CD4-positive, alpha-beta T cell treated with Interleukin-21 for 1 hour (primary cell): ENCODE results near the gene CCR5.
"Not testable (repeated sequence)": the region's sequence is repeated elsewhere in the genome, so short reads cannot be mapped to it uniquely, and the experiment has no call there.

Source experiments
- DNase-seq: peaks from one replicate; pipeline ENCODE4 v3.0.0-alpha.2; 2020

The CCR5 gene

DNA sequence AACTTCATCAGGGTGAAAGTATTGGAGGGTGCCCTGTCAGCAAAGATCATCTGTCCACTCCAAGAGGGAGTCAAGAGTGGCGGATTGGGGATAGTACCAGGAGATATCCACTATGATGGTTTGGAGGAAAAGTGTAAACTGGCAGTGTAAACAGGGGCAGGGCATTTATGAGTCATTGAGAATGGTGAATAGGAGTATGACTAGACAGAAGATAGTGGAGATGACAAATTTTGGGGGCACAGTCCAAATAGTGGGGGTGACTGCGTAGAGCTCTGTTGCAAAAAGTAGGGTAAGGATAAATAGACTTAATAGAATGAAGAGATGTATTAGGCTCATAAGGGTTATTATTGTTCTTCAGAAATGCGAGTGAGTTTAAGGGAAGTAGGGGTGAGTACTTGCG, 18.1 kb downstream of the CCR5 start:
- DNase-seq: not testable (repeated sequence)

DNA sequence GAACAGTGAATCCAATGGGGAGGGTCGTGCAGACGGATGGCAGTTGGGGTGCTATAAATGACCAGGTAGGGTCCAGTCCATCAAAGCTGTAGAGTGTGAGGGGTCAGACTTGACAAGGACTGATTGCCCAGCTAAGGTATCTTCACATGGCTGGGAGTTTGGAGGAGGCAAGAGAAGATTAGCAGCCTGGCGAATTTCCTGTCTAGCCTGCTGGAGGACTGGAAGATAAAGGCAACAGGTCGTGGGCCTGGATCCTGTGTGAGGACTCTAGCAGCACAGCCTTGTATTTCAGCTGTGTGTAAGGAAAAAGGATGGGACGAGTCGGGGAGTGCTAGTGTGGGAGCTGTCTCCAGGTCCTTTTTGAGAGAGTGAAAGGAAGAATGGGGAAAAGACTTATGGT, 18.6 kb downstream of the CCR5 start:
- DNase-seq: no peak

DNA sequence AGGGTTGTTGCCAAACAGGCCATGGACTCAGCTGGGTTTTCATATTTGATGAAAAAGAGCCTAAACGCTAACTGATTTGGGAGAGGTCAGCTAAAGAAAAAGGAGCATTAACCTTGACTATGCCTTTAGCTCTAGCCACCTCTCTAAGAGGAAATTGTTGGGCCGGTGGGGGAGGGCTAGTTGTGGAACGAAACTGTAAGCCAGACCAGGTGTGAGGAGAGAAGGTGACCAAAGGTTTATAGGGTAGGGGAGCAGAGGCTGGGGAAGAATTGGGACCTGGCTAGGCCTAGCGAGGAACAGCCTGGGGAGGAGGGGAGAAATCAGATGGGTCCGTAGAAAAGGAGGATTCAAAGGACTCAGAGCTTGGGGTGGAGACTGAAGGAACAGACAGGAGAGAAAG, 20.8 kb downstream of the CCR5 start:
- DNase-seq: not testable (repeated sequence)

DNA sequence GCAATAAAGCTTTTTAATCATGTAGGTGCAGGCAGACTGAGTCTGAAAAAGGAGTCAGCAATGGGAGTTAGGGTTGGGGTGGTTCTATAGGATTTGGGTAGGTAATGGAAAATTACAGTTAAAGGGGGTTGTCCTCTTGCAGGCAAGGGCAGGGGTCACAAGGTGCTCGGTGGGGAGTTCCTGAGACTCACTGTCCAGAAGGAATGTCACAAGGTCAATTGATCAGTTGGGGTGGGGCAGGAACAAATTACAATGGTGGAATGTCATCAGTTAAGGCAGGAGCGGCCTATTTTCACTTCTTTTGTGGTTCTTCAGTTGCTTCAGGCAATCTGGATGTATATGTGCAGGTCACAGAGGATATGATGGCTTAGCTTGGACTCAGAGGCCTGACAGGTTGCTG, 22.3 kb downstream of the CCR5 start:
- DNase-seq: no peak

DNA sequence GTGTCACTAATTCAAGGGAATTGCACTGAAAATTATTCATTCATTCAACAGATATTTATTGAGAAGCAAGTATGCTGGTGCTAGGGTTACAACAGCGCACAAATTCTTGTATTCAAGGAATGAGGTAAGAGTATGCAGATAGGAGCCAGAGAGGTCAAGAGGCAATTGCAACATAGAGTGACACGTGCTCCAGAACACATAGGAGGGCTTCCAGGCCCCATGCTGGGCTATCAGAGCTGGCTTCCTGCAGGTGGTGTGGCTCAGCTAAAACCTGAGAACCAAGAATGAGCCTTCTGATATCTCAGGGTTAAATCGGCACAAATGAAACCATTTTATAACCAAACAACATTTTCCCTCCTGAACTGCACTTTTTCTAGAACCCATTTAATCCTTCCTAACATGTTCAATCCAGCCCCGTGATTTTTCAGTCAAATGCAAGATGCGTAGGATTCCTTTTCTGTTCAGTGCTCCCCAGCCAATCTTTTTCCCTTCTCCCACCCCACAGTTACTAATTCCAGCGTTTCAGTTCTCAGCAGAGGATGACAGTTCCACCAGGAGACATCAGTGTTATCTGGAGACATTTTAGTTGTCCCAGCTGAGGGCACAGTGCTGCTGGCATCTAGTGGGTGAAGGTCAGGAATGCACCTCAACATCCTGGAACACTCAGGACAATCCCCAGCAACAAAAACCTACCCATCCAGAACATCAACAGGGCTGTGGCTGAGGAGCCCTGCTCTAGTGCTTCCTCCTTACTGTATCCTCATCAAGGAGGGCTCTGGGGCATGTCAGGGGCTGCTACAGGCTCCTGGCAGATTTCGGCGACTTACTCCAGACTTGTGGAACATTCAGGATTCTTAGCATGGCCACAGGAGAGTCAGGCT, 23.0 kb downstream of the CCR5 start:
- no peak for DNase-seq

DNA sequence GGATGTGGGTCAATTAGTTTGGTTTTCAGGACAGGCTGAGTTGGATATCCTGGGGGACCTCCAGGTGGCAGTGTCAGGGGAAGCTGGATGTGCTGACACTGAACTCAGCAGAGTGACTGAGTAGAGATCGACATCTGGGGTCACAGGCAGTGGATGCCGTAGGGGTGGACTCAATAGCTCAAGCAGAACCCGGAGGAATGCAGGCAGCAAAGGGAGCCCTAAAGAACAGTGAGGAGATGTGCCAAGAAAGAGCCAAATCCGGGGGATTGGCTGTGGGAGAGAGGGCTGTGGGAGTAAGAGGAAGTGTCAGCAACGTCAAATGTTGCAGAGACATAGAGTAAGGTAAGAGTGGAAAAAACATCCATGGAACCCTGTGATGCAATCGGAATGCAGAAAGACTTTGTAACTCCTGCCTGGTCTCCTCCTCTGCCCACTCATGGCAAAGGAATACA, 24.5 kb downstream of the CCR5 start:
- DNase-seq: no peak

DNA sequence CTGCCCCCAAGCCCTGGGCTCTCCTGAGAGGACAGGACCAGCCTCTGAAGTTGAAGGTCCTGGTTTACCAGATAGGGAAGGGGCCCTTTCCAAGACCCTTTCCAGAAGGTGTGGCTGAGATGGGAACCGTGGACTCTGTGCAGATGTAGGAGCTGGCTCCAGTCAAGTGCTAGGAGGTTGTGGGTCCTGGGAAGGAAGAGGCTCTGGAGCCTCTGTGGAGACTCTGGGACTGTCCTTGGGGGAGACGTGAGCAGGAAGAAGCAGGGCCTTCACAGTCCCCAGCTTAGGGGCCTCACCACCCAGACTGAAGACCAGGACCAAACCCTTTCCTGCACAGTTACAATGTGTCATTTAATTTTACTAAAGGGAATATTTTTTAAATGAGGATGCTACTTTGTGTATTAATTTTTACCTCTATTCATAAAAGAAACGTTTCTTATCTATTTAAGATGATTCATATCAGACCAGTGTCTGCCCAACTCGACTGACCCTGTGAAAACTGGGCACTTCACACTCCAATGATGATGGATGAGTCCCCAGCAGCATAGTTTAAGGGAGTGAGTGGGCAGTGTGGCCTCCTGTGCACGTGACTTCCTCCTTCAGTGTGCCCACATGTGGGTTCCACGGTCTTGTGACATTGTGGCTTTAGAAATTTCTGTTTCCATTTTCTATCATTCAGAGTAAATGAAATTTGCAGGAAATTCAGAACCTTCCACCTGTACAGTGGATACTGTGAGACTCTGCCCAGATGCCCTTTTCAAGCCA, 25.2 kb downstream of the CCR5 start:
- no peak for DNase-seq

DNA sequence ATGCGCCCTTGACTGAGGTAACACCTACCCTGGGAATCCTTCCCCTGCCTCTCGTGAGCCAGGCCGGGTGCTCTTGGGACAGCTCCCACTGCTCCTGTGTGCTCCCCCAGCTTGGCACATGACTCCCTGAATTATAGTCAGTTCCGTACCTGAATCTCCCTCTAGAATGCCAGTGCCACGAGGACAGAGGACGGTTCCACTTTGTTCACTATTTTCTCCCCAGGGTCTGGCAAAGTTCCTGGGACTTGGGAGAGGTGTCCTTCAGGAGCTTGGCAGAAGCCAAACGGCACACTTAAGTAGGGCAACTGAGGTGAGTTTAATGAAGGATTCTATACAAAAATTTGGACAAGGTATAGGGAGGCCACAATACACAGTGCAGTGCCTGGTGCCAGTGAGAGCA, 26.4 kb downstream of the CCR5 start:
- no peak for DNase-seq

DNA sequence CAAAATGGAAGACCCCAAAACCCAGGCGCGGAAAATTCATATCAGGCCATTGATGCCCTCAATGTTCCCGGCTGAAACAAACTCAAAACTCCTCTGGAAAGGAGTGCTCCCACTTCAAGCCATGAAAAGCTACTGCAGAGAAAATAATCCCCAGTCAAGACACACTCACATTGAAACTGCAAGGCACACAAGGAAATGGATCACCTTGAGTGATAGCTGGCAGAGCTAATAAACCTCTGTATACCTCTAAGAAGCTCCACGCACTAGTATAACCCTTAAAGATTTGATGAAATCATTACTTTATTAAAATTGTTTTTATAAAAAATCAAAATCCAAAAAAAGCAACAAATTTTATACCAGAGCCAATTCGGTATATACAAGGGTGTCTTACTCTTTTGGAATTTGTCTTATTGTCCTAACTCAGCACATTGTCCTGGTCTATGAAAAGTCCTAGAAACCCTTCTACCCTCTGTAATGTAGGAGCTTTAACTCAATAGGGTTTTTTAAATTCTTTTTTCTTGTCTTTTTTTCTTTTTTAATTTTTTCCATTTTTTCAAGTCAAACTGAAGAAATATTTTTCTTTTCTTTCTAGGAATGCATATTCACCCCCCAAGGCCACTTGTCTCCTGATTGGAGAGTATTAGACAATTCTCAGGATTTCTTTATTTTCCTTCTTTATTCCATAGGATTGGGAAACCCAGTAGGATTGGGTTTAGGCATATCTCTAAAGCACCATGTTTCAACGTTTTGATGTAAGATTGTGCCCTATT, 27.6 kb downstream of the CCR5 start:
- no peak for DNase-seq

DNA sequence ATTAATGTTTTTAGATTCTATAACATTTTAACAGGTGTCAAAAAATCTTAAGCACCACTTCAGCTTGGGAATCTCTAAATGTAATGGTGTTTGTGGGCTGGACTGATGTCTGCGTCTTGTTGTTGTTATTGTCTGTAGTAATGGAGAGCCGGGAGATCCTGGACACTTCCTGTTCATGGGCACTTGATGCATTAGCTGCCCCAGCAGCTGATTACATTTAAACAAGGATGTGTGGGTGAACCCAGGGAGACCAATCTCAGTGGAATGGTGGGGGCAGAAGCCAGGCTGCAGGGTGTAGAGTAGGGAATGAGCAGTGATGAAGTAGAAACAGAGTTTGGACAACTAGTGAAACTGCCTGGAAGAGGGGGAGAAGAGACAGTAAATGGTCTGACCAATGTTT, 28.4 kb downstream of the CCR5 start:
- no peak for DNase-seq

DNA sequence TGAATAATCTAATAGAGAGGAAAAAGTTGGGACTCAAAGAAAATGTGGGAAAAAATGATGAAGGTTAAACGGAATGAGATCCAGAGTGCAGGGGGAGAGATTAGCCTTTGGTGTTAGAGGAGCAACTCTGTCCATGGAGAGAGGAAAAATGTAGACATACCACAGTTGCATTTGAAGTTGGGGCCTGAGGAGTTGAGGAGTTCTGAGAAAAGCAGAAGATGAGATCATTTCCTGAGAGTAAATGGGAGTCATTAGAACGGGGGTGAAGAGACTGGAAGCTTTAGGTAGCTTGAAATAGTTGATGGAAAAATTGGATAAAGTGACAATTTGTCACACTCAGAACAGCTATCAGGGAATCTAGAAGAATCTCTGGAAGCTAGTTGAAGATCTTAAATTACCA, 28.8 kb downstream of the CCR5 start:
- no peak for DNase-seq

DNA sequence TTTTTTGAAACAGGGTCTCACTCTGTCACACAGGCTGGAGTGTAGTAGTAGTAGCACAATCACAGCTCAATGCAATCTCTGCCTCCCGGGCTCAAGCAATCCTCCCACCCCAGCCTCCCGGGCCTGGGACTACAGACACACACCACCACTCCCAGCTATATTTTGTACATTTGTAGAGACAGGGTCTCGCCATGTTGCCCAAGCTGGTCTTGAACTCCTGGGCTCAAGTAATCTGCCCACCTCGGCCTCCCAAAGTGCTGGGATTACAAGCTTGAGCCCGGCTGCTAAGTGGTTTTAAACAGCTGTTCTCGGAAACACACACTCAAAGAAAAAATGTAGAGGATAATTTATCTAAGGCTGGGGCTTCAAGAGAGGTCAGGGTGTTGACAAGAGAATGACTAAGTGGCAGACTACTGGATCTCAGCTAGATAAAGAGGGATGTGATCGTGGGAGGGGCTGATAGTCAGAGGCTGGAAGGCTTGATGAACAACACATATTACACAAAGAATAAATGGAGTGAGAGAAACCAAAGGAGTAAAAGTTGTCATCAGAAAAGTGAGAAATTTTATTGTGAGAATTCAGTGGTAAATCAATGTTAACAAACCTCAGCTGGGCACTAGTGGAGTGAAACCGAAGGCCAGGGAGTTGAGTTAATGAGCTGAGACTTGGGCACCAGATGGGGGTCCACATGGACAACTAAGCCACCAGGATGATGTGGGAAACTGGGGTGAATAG, 29.4 kb downstream of the CCR5 start:
- DNase-seq: no peak

DNA sequence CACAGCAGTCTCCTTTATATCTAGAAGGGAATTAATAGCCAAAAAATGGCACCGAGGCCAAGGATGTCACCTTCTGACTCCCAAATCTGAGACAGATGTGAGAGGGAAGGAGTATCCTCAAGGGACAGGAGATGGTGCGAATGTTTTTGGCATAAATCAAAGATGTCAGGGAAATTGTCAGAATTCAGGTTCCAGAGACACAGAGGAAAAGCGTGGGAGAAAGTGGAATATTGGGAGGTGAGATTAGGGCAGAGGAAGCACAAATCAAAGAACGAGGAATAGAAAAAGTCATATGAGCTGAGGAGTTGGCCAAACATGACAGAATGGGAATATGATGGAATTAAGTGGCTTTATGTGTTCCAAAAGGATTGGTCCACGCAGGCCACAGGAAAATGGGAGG, 30.1 kb downstream of the CCR5 start:
- no peak for DNase-seq

DNA sequence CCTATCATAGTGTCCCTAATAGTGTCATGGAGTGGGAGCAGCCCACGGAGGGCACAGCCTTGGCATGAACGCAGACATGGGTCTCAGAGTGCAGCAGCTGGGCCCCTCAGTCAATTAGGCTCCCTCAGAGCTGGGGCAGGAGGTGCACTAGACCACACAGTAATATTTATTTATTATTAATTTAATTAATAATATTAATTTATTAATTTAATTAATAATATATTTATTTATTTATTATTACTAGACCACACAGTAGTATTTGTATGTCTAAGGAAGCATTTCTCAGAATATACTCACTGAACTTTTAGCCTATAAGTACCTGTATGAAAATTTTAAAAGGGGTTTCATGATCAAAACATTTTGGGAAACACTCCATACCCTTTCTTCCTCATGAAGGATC, 30.8 kb downstream of the CCR5 start:
- no peak for DNase-seq

DNA sequence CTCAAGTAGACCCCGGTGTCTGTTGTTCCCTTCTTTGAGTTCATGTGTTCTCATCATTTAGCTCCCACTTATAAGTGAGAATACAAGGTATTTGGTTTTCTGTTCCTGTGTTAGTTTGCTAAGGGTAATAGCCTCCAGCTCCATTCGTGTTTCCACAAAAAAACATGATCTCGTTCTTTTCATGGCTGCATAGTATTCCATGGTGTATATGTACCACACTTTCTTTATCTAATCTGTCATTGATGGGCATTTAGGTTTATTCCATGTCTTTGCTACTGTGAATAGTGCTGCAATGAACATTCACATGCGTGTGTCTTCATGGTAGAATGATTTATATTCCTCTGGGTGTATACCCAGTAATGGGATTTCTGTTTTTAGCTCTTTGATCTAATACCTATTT, 32.2 kb downstream of the CCR5 start:
- not testable (repeated sequence) for DNase-seq

DNA sequence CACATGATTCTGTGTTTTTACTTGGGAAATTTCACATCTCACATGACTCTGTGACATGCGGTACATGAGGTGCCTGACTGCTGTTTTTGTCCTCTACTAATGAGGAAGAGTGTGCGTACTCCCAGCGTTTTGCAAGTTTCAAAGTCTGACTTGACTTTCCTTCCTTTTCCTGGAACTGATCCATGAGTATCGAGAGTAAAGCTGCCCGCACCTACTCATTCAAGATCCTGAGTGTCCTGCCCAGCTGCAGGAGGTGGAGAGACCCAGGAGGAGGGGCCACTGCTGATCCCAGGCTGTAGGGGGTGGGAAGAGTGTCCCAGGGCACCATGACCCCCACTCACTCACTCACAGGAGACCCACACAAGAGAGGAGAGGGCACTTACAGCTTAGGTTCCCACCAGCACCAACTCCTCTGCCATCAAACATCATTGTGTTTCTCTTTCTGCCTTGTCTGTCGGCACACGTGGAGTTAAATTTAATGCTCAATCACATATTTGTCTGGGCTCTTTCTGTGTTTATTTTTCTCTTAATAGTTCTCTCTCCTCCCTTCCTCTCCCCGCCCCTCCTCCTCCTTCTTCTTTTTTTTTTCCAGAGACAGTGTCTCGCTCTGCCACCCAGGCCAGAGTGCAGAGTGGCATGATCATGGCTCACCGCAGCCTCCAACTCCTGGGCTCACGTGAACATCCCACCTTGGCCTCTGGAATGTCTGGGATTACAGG, 34.7 kb downstream of the CCR5 start:
- no peak for DNase-seq

DNA sequence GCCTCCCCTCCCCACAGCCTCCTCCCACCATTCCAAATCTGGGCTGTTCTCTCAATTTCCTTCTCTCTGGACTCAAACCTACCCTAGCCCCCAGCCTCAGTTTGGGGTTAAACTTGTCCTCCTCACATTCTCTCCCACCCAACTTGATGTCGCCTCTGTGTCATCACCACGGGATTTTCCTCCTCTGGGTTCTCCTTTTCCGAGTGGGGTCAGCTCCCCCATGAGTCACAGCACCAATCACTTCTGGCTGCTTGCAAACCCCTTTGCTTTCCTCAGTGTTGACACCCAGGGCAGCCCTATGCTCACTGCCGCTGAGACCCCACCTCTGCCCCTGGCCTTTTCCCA, 35.7 kb downstream of the CCR5 start:
- peak; percentile 22 for DNase-seq

DNA sequence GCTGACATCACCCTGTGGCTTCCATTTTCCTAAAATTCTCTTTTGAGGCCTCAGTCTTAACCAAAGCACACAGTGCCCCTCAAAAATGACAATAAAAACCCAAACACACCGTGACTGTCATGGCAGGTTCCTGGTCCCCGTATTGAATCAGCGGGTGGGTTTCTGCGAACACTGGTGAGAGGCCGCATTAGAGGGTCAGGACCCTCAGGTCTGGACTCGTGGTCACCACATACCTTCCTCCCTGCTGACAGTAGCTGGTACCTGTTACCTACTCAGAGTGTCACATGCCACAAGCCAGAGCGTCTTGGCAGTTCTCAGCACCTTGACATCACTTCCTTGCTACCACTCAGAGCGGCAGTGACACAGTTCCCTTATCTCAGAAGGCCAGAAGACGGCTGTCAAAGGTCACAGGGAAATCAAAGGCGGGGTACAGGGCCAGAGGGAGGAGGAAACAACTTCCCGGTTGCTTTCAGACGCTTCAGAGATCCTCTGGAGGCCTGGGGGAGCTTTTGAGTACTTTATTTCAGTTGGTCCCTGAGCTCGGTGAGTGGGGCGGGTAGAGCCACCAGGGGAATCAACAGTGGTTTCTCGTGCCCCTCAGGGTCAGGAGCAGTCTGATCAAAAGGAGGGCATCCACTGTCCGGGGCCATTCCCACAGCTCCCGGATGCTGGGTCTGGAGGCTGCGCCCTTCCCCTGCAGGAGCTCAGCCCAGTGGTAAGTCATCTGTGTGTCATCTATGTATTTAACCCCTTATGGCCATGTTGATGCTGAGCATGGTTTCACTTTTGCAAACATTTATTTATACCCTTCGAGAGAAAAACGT, 36.3 kb downstream of the CCR5 start, which contains the start of the genes CCR5AS and CCRL2:
CCR5AS (minus strand) TSS at position 279 of the 824 bp plus-strand sequence.
CCRL2 (plus strand) TSS at position 472 of the 824 bp plus-strand sequence. CDS start 821 bp downstream, outside the sequence.
- peak; percentile 63 for DNase-seq

DNA sequence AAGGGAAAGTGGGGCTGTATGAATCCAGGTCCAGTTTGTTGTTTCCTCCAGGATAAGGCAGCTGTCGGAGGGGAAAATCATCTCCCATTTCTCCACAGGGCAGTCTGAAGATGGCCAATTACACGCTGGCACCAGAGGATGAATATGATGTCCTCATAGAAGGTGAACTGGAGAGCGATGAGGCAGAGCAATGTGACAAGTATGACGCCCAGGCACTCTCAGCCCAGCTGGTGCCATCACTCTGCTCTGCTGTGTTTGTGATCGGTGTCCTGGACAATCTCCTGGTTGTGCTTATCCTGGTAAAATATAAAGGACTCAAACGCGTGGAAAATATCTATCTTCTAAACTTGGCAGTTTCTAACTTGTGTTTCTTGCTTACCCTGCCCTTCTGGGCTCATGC, 37.2 kb downstream of the CCR5 start:
- no peak for DNase-seq

DNA sequence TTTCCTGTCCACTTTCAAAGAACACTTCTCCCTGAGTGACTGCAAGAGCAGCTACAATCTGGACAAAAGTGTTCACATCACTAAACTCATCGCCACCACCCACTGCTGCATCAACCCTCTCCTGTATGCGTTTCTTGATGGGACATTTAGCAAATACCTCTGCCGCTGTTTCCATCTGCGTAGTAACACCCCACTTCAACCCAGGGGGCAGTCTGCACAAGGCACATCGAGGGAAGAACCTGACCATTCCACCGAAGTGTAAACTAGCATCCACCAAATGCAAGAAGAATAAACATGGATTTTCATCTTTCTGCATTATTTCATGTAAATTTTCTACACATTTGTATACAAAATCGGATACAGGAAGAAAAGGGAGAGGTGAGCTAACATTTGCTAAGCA, 38.1 kb downstream of the CCR5 start:
- DNase-seq: no peak
